ENCODE measurements around the gene C17orf78.

GRCh38 chr17:37340804-37341203 is 35.0 kb upstream of the C17orf78 start:
- no peak for TF ChIP-seq CTCF (optimal IDR thresholded peaks at IDR 0.05 in 1 of 3, IDR thresholded peaks at IDR 0.05 in 1 of 3, conservative IDR thresholded peaks at IDR 0.05 in 1 of 3; ENCODE audit: extremely low read depth in 1 of 3, insufficient read depth in 2 of 3, low read length in 3 of 3)
- no peak for TF ChIP-seq EZH2 (IDR thresholded peaks at IDR 0.05; ENCODE audit: low read length)
